GM12878 (cell line): ENCODE measurements around the gene CNNM1. TPM values are rescaled to one million over a fixed set of nuclear protein-coding genes. Genes with fewer than 3 reads are reported as not detected.

Experiments
- ATAC-seq: fragments of 200-7000 bp; cut with Tn5 transposase; 3 replicates; pipeline ENCODE4 v1.9.1; 2020; ENCODE audit warnings: mild to moderate bottlenecking, moderate library complexity
- BruUV-seq: library from RNA; stranded (reverse); fragments of 400-500 nt; replicated peaks from 2 replicates; lab custom pipeline; 2021; lab: Mats Ljungman, UMichigan
- CTCF ChIA-PET: fragments of 300-600 bp; sonication (Branson Sonifier 250); formaldehyde crosslinking; extraction: SDS; loops from one replicate; lab custom pipeline; 2021; ENCODE audit warnings: inconsistent platforms; lab: Yijun Ruan, JAX
- POLR2A ChIA-PET: fragments of 350-600 bp; formaldehyde crosslinking; extraction: SDS; loops from one replicate; lab custom pipeline; 2021; ENCODE audit warnings: inconsistent platforms; lab: Charles Lee
- RAD21 ChIA-PET: fragments of 300-600 bp; sonication (Branson Sonifier 250); formaldehyde crosslinking; loops from one replicate; lab custom pipeline; 2023; ENCODE audit warnings: antibody characterized with exemption; ENCODE audit not compliant: unreplicated experiment; lab: Charles Lee
- SMC1A ChIA-PET: fragments of 300-600 bp; sonication (Branson Sonifier 250); formaldehyde crosslinking; loops from one replicate; lab custom pipeline; 2023; ENCODE audit not compliant: unreplicated experiment, uncharacterized antibody; lab: Charles Lee
- DNase-seq: peaks from one replicate; pipeline ENCODE4 v3.0.0-alpha.2; 2011; ENCODE audit warnings: low read depth, low spot score
- FAIRE-seq: peaks from 3 replicates; lab custom pipeline; 2011; peaks lifted over from hg19 to GRCh38; lab: Jason Lieb, UNC
- H2AFZ ChIP-seq: 2 replicates; pipeline ENCODE4 v1.6.0; 2011; ENCODE audit warnings: low read depth, low read length, control low read depth; ENCODE audit not compliant: control insufficient read depth
- H3K27ac ChIP-seq: 2 replicates; pipeline ENCODE4 v1.5.1; 2011; ENCODE audit warnings: control low read depth; ENCODE audit not compliant: control insufficient read depth, insufficient read depth
- H3K27me3 ChIP-seq, 2 experiments: replicated peaks in 1 of 2; 2 replicates each; pipeline versions ENCODE4 v1.6.0 to v1.6.1; 2011; ENCODE audit warnings: low read length in 1 of 2; ENCODE audit not compliant: control insufficient read depth in 2 of 2, insufficient read depth in 2 of 2
- H3K36me3 ChIP-seq, 2 experiments: 2 replicates each; pipeline ENCODE4 v1.5.1; 2011; ENCODE audit warnings: low read length in 1 of 2; ENCODE audit not compliant: control insufficient read depth in 2 of 2, insufficient read depth in 2 of 2
- H3K4me1 ChIP-seq: 2 replicates; pipeline ENCODE4 v1.6.1; 2011; ENCODE audit warnings: mild to moderate bottlenecking, low read length, moderate library complexity, mixed read lengths; ENCODE audit not compliant: control insufficient read depth, insufficient read depth
- H3K4me2 ChIP-seq: 2 replicates; pipeline ENCODE4 v1.6.0; 2011; ENCODE audit warnings: control low read depth; ENCODE audit not compliant: control insufficient read depth, insufficient read depth
- H3K4me3 ChIP-seq: fragments of 200-600 bp; sonication (generic); 2 replicates; pipeline ENCODE4 v1.5.1; 2016
- H3K79me2 ChIP-seq: 2 replicates; pipeline ENCODE4 v1.6.0; 2011; ENCODE audit warnings: low read length; ENCODE audit not compliant: control insufficient read depth, insufficient read depth
- H3K9ac ChIP-seq: 2 replicates; pipeline ENCODE4 v1.8.0; 2011; ENCODE audit warnings: low read length, control low read depth, mixed read lengths; ENCODE audit not compliant: control insufficient read depth, insufficient read depth
- H3K9me3 ChIP-seq: replicated peaks from 3 replicates; pipeline ENCODE4 v1.5.1; 2011; ENCODE audit warnings: mild to moderate bottlenecking, low read length; ENCODE audit not compliant: control insufficient read depth, insufficient read depth
- H4K20me1 ChIP-seq: 2 replicates; pipeline ENCODE4 v1.6.0; 2011; ENCODE audit not compliant: control insufficient read depth, insufficient read depth
- ETV6 ChIP-seq, 2 experiments: fragments of 450-650 bp in 1 of 2; IDR thresholded peaks in 1 of 2; conservative IDR thresholded peaks in 1 of 2; 2 replicates each; pipeline ENCODE4 v1.6.1; 2014; ENCODE audit warnings: antibody characterized with exemption in 1 of 2, borderline replicate concordance in 1 of 2, low read depth in 1 of 2, mild to moderate bottlenecking in 1 of 2, moderate library complexity in 1 of 2
- KDM1A ChIP-seq: fragments of 200-600 bp; sonication (generic); IDR thresholded peaks from 2 replicates; pipeline ENCODE4 v1.6.1; 2016; ENCODE audit warnings: borderline replicate concordance
- KLF5 ChIP-seq: fragments of 450-650 bp; IDR thresholded peaks from 2 replicates; pipeline ENCODE4 v1.6.1; 2014; ENCODE audit warnings: mild to moderate bottlenecking; ENCODE audit not compliant: partially characterized antibody
- SMAD5 ChIP-seq: IDR thresholded peaks from 2 replicates; pipeline ENCODE4 v1.6.1; 2016; ENCODE audit warnings: antibody characterized with exemption, low read depth
- ZNF24 ChIP-seq: fragments of 450-650 bp; IDR thresholded peaks from 2 replicates; pipeline ENCODE4 v1.6.1; 2017; ENCODE audit warnings: antibody characterized with exemption, mild to moderate bottlenecking
- WGBS: methylation state at CpG from one replicate; pipeline ENCODE4 v1.1.6; 2016; ENCODE audit warnings: low lambda C conversion rate; ENCODE audit not compliant: insufficient replicate concordance, insufficient coverage; ENCODE audit errors: missing lambda C conversion rate; 5-methylcytosine and 5-hydroxymethylcytosine counted together
- in situ Hi-C: fragments of 300-500 bp; cut with MboI; formaldehyde crosslinking; loops from 9 replicates; pipeline ENCODE4 v1.14.3; 2018; ENCODE audit warnings: mixed read lengths
- intact Hi-C: fragments of 100-400 bp; cut with micrococcal nuclease; formaldehyde crosslinking; loops from one replicate; pipeline ENCODE4 v1.14.2; 2022; ENCODE audit not compliant: unreplicated experiment
- polyA plus RNA-seq, 11 experiments: library from polyadenylated mRNA; depleted of rRNA in 4 of 11; unstranded in 6 of 11; stranded (reverse) in 5 of 11; fragments of >200 nt; fragmentation: Nextera tagmentation in 4 of 11; fragmentation: Illumina TruSeq in 1 of 11; extraction: Ambion mirVana in 4 of 11; extraction: Trizol in 1 of 11; gene quantifications; 1 replicate in 1 of 11; 2 replicates in 10 of 11; pipeline versions ENCODE4 v1.2.1 to v1.2.3, GENCODE V29; 2011 to 2016; ENCODE audit warnings: inconsistent platforms in 2 of 11, missing spikeins in 2 of 11, low read depth in 1 of 11
- total RNA-seq, 4 experiments: library from RNA; depleted of rRNA in 3 of 4; stranded (reverse); fragments of >200 nt in 3 of 4; fragmentation: Illumina TruSeq in 1 of 4; extraction: Trizol in 1 of 4; gene quantifications; 2 replicates each; pipeline versions ENCODE4 v1.2.1 to v1.2.3, GENCODE V29; 2013 to 2021
- TF ChIP-seq, protein P1 (sequence below): fragments of 150-350 bp; IDR thresholded peaks from 2 replicates; pipeline ENCODE4 v1.6.1; 2016; ENCODE audit warnings: low read depth, low read length
- TF ChIP-seq, protein P2 (sequence below): IDR thresholded peaks from 2 replicates; pipeline ENCODE4 v1.6.1; 2012; ENCODE audit warnings: low read depth, low read length, improper control_type of control experiment
- TF ChIP-seq, protein P3 (sequence below): fragments of 450-650 bp; IDR thresholded peaks from 2 replicates; pipeline ENCODE4 v1.6.1; 2018; ENCODE audit warnings: borderline replicate concordance, mild to moderate bottlenecking; ENCODE audit not compliant: partially characterized antibody

Gene CNNM1
- total and polyA plus RNA-seq, 10 of the 15 experiments (the other 5 are each of a cell fraction or from before 2014, with no cell fraction given) = 0.01 TPM; not detected in 9

DNA sequence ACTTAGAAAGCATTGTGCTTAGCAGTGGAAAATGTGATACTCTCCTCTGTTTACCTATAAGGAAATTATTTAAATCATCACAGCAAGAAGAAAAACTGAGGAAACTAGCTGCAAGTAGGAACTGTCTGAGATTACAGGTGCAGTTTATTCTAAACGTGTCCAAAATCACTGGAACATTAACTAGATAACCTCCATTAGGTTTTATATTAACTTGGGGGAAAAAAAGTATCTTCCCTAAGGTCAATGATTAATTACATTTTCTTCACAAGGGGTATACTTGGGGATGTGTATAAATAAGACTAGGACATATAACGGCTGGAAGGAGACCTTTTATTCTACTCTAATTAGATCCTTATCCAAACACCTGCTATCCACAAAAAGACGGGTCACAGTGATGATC is 97.5 kb downstream of the CNNM1 start (continued):
- TF ChIP-seq, protein P1, sequence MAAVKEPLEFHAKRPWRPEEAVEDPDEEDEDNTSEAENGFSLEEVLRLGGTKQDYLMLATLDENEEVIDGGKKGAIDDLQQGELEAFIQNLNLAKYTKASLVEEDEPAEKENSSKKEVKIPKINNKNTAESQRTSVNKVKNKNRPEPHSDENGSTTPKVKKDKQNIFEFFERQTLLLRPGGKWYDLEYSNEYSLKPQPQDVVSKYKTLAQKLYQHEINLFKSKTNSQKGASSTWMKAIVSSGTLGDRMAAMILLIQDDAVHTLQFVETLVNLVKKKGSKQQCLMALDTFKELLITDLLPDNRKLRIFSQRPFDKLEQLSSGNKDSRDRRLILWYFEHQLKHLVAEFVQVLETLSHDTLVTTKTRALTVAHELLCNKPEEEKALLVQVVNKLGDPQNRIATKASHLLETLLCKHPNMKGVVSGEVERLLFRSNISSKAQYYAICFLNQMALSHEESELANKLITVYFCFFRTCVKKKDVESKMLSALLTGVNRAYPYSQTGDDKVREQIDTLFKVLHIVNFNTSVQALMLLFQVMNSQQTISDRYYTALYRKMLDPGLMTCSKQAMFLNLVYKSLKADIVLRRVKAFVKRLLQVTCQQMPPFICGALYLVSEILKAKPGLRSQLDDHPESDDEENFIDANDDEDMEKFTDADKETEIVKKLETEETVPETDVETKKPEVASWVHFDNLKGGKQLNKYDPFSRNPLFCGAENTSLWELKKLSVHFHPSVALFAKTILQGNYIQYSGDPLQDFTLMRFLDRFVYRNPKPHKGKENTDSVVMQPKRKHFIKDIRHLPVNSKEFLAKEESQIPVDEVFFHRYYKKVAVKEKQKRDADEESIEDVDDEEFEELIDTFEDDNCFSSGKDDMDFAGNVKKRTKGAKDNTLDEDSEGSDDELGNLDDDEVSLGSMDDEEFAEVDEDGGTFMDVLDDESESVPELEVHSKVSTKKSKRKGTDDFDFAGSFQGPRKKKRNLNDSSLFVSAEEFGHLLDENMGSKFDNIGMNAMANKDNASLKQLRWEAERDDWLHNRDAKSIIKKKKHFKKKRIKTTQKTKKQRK = no peak
- no peak for TF ChIP-seq KDM1A
- TF ChIP-seq, protein P2, sequence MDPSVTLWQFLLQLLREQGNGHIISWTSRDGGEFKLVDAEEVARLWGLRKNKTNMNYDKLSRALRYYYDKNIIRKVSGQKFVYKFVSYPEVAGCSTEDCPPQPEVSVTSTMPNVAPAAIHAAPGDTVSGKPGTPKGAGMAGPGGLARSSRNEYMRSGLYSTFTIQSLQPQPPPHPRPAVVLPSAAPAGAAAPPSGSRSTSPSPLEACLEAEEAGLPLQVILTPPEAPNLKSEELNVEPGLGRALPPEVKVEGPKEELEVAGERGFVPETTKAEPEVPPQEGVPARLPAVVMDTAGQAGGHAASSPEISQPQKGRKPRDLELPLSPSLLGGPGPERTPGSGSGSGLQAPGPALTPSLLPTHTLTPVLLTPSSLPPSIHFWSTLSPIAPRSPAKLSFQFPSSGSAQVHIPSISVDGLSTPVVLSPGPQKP = no peak

DNA sequence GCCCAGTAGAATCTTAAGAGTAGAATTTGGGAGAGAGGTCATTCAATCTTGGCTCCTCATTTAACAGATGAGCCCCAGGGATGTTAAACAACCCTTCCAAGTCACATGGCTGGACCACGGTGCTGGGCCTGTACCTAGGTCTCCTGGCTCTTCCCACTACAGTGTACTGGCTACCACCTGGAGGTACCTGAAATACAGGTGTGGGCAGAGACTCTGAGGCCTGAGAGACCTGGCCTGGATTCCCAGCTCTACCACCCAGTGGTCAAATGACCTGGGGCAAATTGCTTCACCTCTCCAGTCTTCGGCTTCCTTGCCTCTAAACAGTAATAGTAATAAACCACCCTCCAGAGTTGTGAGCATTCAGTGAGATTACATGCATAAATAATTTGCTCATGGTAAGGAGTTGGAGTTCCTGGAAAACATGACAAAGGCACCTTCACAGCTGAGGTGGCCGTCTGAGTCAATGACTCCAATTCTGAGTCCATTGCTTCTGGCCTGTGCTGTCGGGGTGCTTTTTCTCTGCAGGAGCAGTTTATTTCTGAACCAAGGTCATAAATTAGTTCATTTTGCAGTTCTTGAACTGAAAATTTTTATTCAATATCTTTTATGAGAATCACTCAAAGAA is 98.5 kb downstream of the CNNM1 start:
- Histone ChIP-seq H3K27me3 (no peaks in the 10 kb centered on the region), H3K36me3 (peaks cover 0 to 1% of the 10 kb centered on the region in 2 experiments; a peak in 1 of 4 replicates), H2AFZ (no peak overlapping the region), H3K27ac (no peak overlapping the region), H3K79me2 (peaks cover 34% of the 10 kb centered on the region), H3K4me1 (peaks cover 4% of the 10 kb centered on the region; the same call in 1 of the 2 replicates), H3K4me2 (no peak overlapping the region), H4K20me1 (no peaks in the 10 kb centered on the region), H3K4me3 (no peak overlapping the region), H3K9ac (no peak overlapping the region), H3K9me3 (no peaks in the 10 kb centered on the region)
- TF ChIP-seq ETV6 (conservative IDR thresholded peaks at IDR 0.05 in 1 of 2, IDR thresholded peaks at IDR 0.05 in 1 of 2; ENCODE audit: borderline replicate concordance in 1 of 2, low read depth in 1 of 2) (no peak), KLF5 (no peak), ZNF24 (no peak), SMAD5 (no peak)
- TF ChIP-seq, protein P3, sequence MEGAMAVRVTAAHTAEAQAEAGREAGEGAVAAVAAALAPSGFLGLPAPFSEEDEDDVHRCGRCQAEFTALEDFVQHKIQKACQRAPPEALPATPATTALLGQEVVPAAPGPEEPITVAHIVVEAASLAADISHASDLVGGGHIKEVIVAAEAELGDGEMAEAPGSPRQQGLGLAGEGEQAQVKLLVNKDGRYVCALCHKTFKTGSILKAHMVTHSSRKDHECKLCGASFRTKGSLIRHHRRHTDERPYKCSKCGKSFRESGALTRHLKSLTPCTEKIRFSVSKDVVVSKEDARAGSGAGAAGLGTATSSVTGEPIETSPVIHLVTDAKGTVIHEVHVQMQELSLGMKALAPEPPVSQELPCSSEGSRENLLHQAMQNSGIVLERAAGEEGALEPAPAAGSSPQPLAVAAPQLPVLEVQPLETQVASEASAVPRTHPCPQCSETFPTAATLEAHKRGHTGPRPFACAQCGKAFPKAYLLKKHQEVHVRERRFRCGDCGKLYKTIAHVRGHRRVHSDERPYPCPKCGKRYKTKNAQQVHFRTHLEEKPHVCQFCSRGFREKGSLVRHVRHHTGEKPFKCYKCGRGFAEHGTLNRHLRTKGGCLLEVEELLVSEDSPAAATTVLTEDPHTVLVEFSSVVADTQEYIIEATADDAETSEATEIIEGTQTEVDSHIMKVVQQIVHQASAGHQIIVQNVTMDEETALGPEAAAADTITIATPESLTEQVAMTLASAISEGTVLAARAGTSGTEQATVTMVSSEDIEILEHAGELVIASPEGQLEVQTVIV = no peak
- WGBS = 20% methylated on average over 4 of the region's 4 CpGs
- FAIRE-seq (no peak), ATAC-seq (no peak), DNase-seq (no peak)
- no TSS peak for BruUV-seq
- intact Hi-C loops (no loop called here), in situ Hi-C loops (no loop called here)
- SMC1A ChIA-PET = interaction anchor here (0.7 kb wide), 1 partner anchor 563 kb away, joined by 4 read pairs; no protein-coding TSS in a partner anchor
- RAD21 ChIA-PET = no interaction called here
- POLR2A ChIA-PET = no interaction called here
- CTCF ChIA-PET = interaction anchor here (5.3 kb wide), 1 partner anchor 8 kb away, joined by 27 read pairs; no protein-coding TSS in a partner anchor
